ENCODE results near the gene TBC1D3D.
"Not testable (repeated sequence)": the region's sequence is repeated elsewhere in the genome, so short reads cannot be mapped to it uniquely, and the experiment has no call there.

The TBC1D3D gene

DNA sequence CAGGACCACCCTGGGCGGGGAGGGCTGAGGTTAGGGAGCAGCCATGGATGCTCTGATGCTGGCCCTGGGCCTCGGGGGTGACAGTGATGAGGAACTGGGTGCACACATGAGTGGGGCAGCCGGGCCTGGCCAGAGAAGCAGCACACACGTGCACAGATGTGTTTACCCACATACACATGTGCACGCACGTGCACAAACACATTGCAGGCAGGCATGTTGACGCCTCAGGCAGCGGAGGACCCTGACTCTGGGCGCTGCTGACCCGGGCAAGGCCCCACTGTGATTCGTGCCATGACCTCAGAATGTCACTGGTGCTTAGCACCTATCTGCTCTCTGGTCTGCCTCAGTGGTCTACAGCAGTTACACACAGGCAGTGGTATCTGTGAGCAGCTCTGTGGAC is at the start of gene TBC1D3D:
TBC1D3D (plus strand) TSS at position 301 of the 400 bp plus-strand sequence. CDS start 1,585 bp downstream, outside the sequence.
- DNase-seq (ENCODE audit: low read depth): not testable (repeated sequence)

GRCh38 chr17:37988960-37989359 is 14.8 kb upstream of the TBC1D3D start, which contains the start of gene TBC1D3L:
TSS of gene TBC1D3L (minus strand) at chr17:37989060. CDS start at chr17:37987520, 1,540 bp downstream.
- DNase-seq (ENCODE audit: low read depth): not testable (repeated sequence)
